Small intestine (tissue), 7 donors: Measurements from ENCODE around the gene KLK14. TPM values are rescaled to one million over a fixed set of nuclear protein-coding genes. Genes with fewer than 3 reads are reported as not detected.

Source experiments
- DNase-seq, 2 donors: peaks; one replicate each; pipeline versions ENCODE4 v3.0.0 to v3.0.0-alpha.2; 2013
- FAIRE-seq: peaks from 2 replicates; lab custom pipeline; 2012; peaks lifted over from hg19 to GRCh38; lab: Jason Lieb, UNC
- H3K27ac ChIP-seq, 3 donors: one replicate each; pipeline ENCODE4 v1.5.1; 2013; ENCODE audit warnings: low read length in 2 of 3, mild to moderate bottlenecking in 2 of 3, control low read depth in 1 of 3, inconsistent platforms in 1 of 3, low read depth in 1 of 3, moderate library complexity in 1 of 3
- H3K27me3 ChIP-seq, 3 donors: one replicate each; pipeline ENCODE4 v1.6.1; 2013; ENCODE audit warnings: low read length in 3 of 3, inconsistent platforms in 1 of 3; ENCODE audit not compliant: control insufficient read depth in 3 of 3, insufficient read depth in 3 of 3
- H3K36me3 ChIP-seq, 3 donors: one replicate each; pipeline ENCODE4 v1.6.1; 2013; ENCODE audit warnings: low read length in 3 of 3, inconsistent platforms in 1 of 3, low read depth in 1 of 3, mild to moderate bottlenecking in 1 of 3, moderate library complexity in 1 of 3; ENCODE audit not compliant: control insufficient read depth in 3 of 3, insufficient read depth in 2 of 3
- H3K4me1 ChIP-seq, 3 donors: one replicate each; pipeline ENCODE4 v1.6.1; 2013; ENCODE audit warnings: low read length in 2 of 3, inconsistent platforms in 1 of 3, low read depth in 1 of 3, mild to moderate bottlenecking in 1 of 3, moderate library complexity in 1 of 3; ENCODE audit not compliant: control insufficient read depth in 3 of 3, insufficient read depth in 2 of 3
- H3K4me3 ChIP-seq, 3 donors: one replicate each; pipeline ENCODE4 v1.5.1; 2013; ENCODE audit warnings: low read length in 3 of 3, control low read depth in 1 of 3, inconsistent platforms in 1 of 3, low read depth in 1 of 3, mild to moderate bottlenecking in 1 of 3, moderate library complexity in 1 of 3
- H3K9me3 ChIP-seq, 2 donors: one replicate each; pipeline ENCODE4 v1.6.1; 2013; ENCODE audit warnings: low read depth in 1 of 2, low read length in 1 of 2; ENCODE audit not compliant: control insufficient read depth in 2 of 2, insufficient read depth in 1 of 2
- WGBS, 3 donors: extraction: QIAGEN DNeasy Blood & Tissue Kit; methylation state at CpG; one replicate each; pipeline ENCODE4 v1.1.7; 2013; 5-methylcytosine and 5-hydroxymethylcytosine counted together
- polyA plus RNA-seq, 4 donors: library from polyadenylated mRNA; stranded (reverse) in 3 of 4; unstranded in 1 of 4; fragments of 200-250 nt in 3 of 4; fragments of 120-200 nt in 1 of 4; gene quantifications; one replicate each; pipeline versions ENCODE4 v1.2.1 to v1.2.3, GENCODE V29; 2013
- donor health status: healthy with polysubstance abuse.
- donor health status: control.
- donor health status: control.
- donor health status: Bipolar disorder and iron deficiency.
- donor health status: healthy.

Gene KLK14
- polyA plus RNA-seq, 4 donors = 0.07 to 0.22 TPM; not detected in 2

- Histone ChIP-seq H3K27me3 (no peaks in the 10 kb centered on the region), H3K4me1 (no peaks in the 10 kb centered on the region), H3K27ac (no peak overlapping the region), H3K9me3 (no peaks in the 10 kb centered on the region), H3K36me3 (no peaks in the 10 kb centered on the region), H3K4me3 (no peak overlapping the region)
- 69 to 76% (median 75%) methylated on average over 6 of the region's 6 CpGs for WGBS, 3 donors
- DNase-seq (no peak), FAIRE-seq (no peak)
These were observed 34.1 kb upstream of the KLK14 start for GRCh38 chr19:51116736-51117286.

- H3K36me3 ChIP-seq = no peaks in the 10 kb centered on the region
- H3K4me3 ChIP-seq = no peak overlapping the region
- H3K27me3 ChIP-seq = no peaks in the 10 kb centered on the region
- FAIRE-seq (no peak), DNase-seq (no peak)
- WGBS, 3 donors = 65 to 72% (median 68%) methylated on average over 6 of the region's 6 CpGs
- H3K27ac ChIP-seq = no peak overlapping the region
- H3K4me1 ChIP-seq = no peaks in the 10 kb centered on the region
- no peaks in the 10 kb centered on the region for H3K9me3 ChIP-seq
These were observed 31.5 kb upstream of the KLK14 start for GRCh38 chr19:51114087-51114729.

GRCh38 chr19:51111606-51112005, 28.9 kb upstream of the KLK14 start:
- Histone ChIP-seq H3K4me1 (peaks cover 0 to 9% (median 2%) of the 10 kb centered on the region in 3 donors), H3K4me3 (no peak overlapping the region), H3K36me3 (no peaks in the 10 kb centered on the region), H3K27me3 (no peaks in the 10 kb centered on the region), H3K9me3 (no peaks in the 10 kb centered on the region), H3K27ac (no peak overlapping the region)
- FAIRE-seq (no peak), DNase-seq (no peak)
- WGBS, 3 donors = 15 to 42% (median 37%) methylated on average over 6 of the region's 6 CpGs

GRCh38 chr19:51110666-51110971, 27.9 kb upstream of the KLK14 start:
- WGBS, 3 donors = 68 to 80% (median 70%) methylated on average over 1 of the region's 1 CpG
- FAIRE-seq (no peak), DNase-seq (no peak)
- H3K27ac ChIP-seq = no peak overlapping the region
- H3K27me3 ChIP-seq = no peaks in the 10 kb centered on the region
- H3K9me3 ChIP-seq = no peaks in the 10 kb centered on the region
- H3K4me1 ChIP-seq = peaks cover 0 to 9% (median 2%) of the 10 kb centered on the region in 3 donors
- H3K36me3 ChIP-seq = peaks cover 0 to 6% (median 0%) of the 10 kb centered on the region in 3 donors
- no peak overlapping the region for H3K4me3 ChIP-seq

GRCh38 chr19:51108805-51109146, 26.1 kb upstream of the KLK14 start:
- FAIRE-seq (no peak), DNase-seq (no peak)
- Histone ChIP-seq H3K4me3 (peak overlapping the region; percentile 38 to 55 (median 54)), H3K4me1 (peaks cover 0 to 9% (median 2%) of the 10 kb centered on the region in 3 donors), H3K36me3 (peaks cover 0 to 18% (median 0%) of the 10 kb centered on the region in 3 donors), H3K27ac (peak overlapping the region in 1 of 3 donors; percentile 70), H3K27me3 (no peaks in the 10 kb centered on the region), H3K9me3 (no peaks in the 10 kb centered on the region)
- 3 to 7% (median 5%) methylated on average over 15 of the region's 15 CpGs for WGBS, 3 donors

GRCh38 chr19:51108066-51108804, 25.5 kb upstream of the KLK14 start, which contains the start of gene CTU1:
Gene CTU1, minus strand, starts transcription at chr19:51108409. Its CDS starts 3,840 bp downstream, at chr19:51104569.
- H3K27ac ChIP-seq = peak within 1 kb of the TSS in 2 of 3 donors; percentile 3 to 70
- peaks cover 0 to 9% (median 2%) of the 10 kb centered on the region in 3 donors for H3K4me1 ChIP-seq
- H3K27me3 ChIP-seq = no peaks in the 10 kb centered on the region
- FAIRE-seq (no peak), DNase-seq (peak; percentile 99)
- 0 to 1% (median 0%) methylated on average over 42 to 43 of the region's 43 CpGs for WGBS, 3 donors
- no peaks in the 10 kb centered on the region for H3K9me3 ChIP-seq
- H3K36me3 ChIP-seq = peaks cover 0 to 21% (median 0%) of the 10 kb centered on the region in 3 donors
- H3K4me3 ChIP-seq = peak within 1 kb of the TSS; percentile 54 to 77 (median 55)

GRCh38 chr19:51107406-51108065, 24.8 kb upstream of the KLK14 start:
- no peaks in the 10 kb centered on the region for H3K9me3 ChIP-seq
- WGBS, 3 donors = 9 to 17% (median 15%) methylated on average over 18 of the region's 18 CpGs
- H3K27ac ChIP-seq = peak overlapping the region in 2 of 3 donors; percentile 3 to 50
- peaks cover 0 to 9% (median 2%) of the 10 kb centered on the region in 3 donors for H3K4me1 ChIP-seq
- DNase-seq (no peak), FAIRE-seq (no peak)
- H3K36me3 ChIP-seq = peaks cover 0 to 24% (median 3%) of the 10 kb centered on the region in 3 donors
- peak overlapping the region; percentile 45 to 77 (median 55) for H3K4me3 ChIP-seq
- no peaks in the 10 kb centered on the region for H3K27me3 ChIP-seq

- Histone ChIP-seq H3K27me3 (no peaks in the 10 kb centered on the region), H3K9me3 (no peaks in the 10 kb centered on the region), H3K36me3 (peaks cover 0 to 36% (median 8%) of the 10 kb centered on the region in 3 donors), H3K4me3 (no peak overlapping the region), H3K27ac (no peak overlapping the region), H3K4me1 (peaks cover 0 to 8% (median 2%) of the 10 kb centered on the region in 3 donors)
- 91 to 96% (median 92%) methylated on average over 37 to 49 of the region's 49 CpGs for WGBS, 3 donors
- FAIRE-seq (no peak), DNase-seq (no peak)
These were observed 21.2 kb upstream of the KLK14 start for GRCh38 chr19:51103926-51104341.
